GM15510 (cell line): Measurements from ENCODE around the gene ADAM8.

Experiments
- POLR2A ChIP-seq: IDR thresholded peaks from 3 replicates; pipeline ENCODE4 v1.6.1; 2011; ENCODE audit warnings: borderline replicate concordance; ENCODE audit not compliant: insufficient read length; ENCODE audit errors: extremely low read depth

Gene ADAM8

DNA sequence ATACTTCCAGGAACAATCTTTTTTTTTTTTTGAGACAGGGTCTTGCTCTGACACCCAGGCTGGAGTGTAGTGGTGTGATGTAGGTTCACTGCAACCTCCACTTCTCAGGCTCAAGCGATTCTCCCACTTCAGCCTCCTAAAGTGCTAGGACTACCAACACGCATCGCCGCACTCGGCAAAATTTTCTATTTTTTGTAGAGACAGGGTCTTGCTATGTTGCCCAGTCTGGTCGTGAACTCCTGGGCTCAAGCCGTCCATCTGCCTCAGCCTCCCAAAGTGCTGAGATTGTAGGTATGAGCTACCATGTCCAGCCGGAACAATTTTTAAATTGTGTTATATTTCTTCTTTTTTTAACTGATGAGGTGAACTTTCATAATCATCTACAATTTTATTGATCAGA lies 34.1 kb upstream of the ADAM8 start:
- no peak for TF ChIP-seq POLR2A

DNA sequence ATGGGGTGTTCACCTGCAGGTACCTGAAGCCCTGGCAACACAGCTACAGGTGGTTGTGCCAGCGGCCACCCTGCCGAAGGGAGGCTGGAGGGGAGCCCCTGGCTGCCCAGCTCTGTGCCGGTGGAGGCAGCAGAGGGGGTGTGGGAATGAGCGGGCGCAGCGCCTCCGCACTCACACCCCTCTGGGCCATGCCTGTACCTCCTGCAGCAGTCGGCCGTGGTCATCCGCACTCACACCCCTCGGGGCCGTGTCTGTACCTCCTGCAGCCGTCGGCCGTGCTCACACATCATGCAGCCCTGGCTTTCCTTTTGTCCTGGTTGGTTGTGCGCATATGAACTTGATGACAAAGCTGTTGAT lies 33.7 kb upstream of the ADAM8 start:
- no peak for TF ChIP-seq POLR2A

DNA sequence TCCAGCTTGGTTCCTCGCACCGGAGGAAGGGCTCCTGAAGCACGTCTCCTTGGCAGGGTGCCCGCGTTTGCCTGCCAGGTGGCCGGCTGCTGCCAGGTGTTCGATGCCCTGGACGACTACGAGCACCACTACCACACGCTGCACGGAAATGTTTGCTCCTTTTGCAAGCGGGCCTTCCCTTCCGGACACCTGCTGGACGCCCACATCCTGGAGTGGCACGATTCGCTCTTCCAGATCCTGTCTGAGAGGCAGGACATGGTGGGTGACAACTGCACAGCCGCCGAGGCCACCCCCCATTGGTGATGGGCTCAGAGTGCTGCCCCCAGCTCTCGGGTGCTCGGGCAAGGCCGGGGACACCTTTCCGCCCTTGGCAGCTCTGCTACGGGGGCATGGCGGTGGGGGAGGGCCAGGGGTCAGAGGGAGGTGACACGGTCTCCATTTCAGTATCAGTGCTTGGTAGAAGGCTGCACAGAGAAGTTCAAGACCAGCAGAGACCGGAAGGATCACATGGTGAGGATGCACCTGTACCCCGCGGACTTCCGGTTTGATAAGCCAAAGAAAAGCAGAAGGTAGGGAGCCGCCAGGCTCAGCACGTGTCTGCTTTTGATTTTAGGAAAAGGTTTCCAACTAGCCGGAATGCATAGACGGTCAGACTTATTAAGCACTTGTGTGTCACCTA lies 33.2 kb upstream of the ADAM8 start:
- TF ChIP-seq POLR2A, result no peak

GRCh38 chr10:133309100-133309719 lies 32.5 kb upstream of the ADAM8 start:
- TF ChIP-seq POLR2A, result no peak

GRCh38 chr10:133308421-133309099 lies 31.9 kb upstream of the ADAM8 start, which contains the start of the genes TUBGCP2 and ZNF511:
Gene TUBGCP2 (minus strand): TSS chr10:133308872. CDS start chr10:133302941, 5,931 bp downstream.
Gene ZNF511 (plus strand): TSS chr10:133308914. CDS start chr10:133308944, 30 bp downstream.
- TF ChIP-seq POLR2A, result peak; percentile 78

DNA sequence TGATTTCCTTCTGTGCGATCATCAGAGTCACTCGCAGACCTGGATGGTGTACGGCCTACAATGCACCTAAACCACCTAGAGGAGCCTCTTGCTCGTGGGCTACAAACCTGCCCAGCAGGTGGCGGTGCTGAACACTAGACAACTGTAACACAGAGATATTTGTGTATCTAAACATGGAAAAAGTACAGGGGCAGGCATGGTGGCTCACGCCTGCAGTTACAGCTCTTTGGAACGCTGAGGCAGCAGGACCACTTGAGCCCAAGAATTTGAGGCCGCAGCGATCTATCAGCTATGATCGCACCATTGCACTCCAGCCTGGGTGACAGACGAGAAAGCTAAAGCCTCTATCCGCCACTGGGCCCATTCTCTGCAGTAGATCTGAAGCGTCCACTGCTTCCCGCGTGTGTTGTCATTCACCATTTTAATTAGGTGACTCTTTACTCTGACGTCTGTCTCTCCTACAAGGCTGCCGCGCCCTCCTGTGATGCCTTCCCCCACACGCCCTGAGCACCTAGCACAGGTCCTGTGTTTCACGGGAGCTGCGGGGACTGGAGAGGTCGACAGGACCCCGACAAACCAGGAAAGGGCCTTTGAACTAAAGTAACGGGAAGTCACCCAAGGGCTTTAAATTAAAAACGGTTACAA lies 31.2 kb upstream of the ADAM8 start:
- TF ChIP-seq POLR2A, result no peak

- no peak for TF ChIP-seq POLR2A
Measured at GRCh38 chr10:133306941-133307379, 30.3 kb upstream of the ADAM8 start.

DNA sequence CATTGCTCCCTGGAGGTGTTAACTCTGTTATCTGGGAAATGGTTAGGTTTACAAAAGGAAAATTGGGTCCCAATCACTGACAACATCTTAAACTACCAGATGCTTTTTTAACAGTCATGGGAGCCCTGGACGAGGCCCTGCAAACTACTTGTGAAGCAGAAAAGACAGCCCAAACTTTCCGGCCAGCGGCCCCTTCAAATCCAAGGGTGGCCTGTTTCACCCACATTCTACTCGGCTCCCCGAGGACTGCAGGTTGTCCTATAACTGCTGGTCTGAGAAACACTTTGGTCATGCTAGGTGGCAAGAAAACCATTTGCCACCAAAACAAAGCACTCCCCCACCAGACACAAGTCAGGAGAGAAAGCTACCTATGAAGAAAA lies 29.4 kb upstream of the ADAM8 start:
- TF ChIP-seq POLR2A, result no peak

GRCh38 chr10:133303206-133303605 lies 26.5 kb upstream of the ADAM8 start:
- TF ChIP-seq POLR2A, result no peak

DNA sequence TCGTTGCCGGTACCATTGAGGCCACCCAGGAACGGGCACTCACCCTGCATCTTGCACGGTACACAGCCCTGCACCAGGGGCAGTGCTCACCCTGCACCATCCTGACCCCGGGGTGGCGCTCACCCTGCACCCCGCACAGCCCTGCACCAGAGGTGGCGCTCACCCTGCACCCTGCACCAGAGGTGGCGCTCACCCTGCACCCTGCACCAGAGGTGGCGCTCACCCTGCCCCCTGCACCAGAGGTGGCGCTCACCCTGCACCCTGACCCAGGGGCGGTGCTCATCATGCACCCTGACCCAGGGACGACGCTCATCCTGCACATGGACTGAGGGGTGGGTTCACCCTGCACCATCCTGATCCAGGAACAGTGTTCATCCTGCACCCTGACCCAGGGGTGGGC lies 25.6 kb upstream of the ADAM8 start:
- no peak for TF ChIP-seq POLR2A

DNA sequence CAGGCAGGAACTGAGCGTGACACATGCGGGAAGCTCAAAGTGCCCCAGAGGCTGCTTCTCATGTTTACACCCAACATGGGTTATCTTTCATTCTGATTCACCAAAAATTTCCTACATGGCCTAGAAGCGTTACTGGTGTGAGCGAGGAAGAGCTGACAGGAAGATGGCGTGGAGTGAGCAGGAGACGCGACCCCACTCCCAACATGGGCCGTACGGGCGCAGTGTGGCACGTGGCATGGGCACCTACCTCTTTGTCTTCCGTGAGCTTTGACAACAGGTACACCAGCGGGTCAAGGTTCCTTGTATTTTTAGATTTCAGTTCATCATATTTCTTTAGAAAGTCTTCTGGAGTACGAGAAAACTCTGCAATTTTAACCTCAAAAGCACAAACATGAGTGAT lies 23.1 kb upstream of the ADAM8 start:
- TF ChIP-seq POLR2A, result no peak

- TF ChIP-seq POLR2A, result no peak
Measured at GRCh38 chr10:133299224-133299623, 22.6 kb upstream of the ADAM8 start.

GRCh38 chr10:133298466-133298865 lies 21.8 kb upstream of the ADAM8 start:
- no peak for TF ChIP-seq POLR2A

GRCh38 chr10:133297504-133297903 lies 20.8 kb upstream of the ADAM8 start:
- TF ChIP-seq POLR2A, result no peak
